GM23338 (cell line): ENCODE results near the gene ACOX2. TPM values are rescaled to one million over a fixed set of nuclear protein-coding genes. Genes with fewer than 3 reads are reported as not detected.

Experiments
- ATAC-seq: fragments of 200-7000 bp; cut with Tn5 transposase; 3 replicates; pipeline ENCODE4 v1.9.1; 2020
- DNase-seq: peaks from one replicate; pipeline ENCODE4 v3.0.0-alpha.2; 2015; ENCODE audit warnings: low spot score
- H2AFZ ChIP-seq: fragments of 200-600 bp; sonication (generic); 2 replicates; pipeline ENCODE4 v1.8.0; 2016; ENCODE audit warnings: antibody characterized with exemption, mild to moderate bottlenecking, moderate library complexity
- H3F3A ChIP-seq: fragments of 200-600 bp; sonication (generic); replicated peaks from 2 replicates; pipeline ENCODE4 v1.8.0; 2017; ENCODE audit warnings: antibody characterized with exemption, mixed run types, low read depth
- H3K27ac ChIP-seq: fragments of 200-600 bp; sonication (generic); 2 replicates; pipeline ENCODE4 v1.6.1; 2016; ENCODE audit warnings: low read depth
- H3K27me3 ChIP-seq: fragments of 200-600 bp; sonication (generic); 2 replicates; pipeline ENCODE4 v1.8.0; 2016; ENCODE audit warnings: mild to moderate bottlenecking, mixed run types, moderate library complexity; ENCODE audit not compliant: insufficient read depth
- H3K36me3 ChIP-seq: fragments of 200-600 bp; sonication (generic); 2 replicates; pipeline ENCODE4 v1.8.0; 2016; ENCODE audit warnings: mild to moderate bottlenecking; ENCODE audit not compliant: insufficient read depth
- H3K4me1 ChIP-seq: fragments of 200-600 bp; sonication (generic); 2 replicates; pipeline ENCODE4 v1.8.0; 2016; ENCODE audit warnings: mild to moderate bottlenecking, moderate library complexity; ENCODE audit not compliant: insufficient read depth
- H3K4me2 ChIP-seq: fragments of 200-600 bp; sonication (generic); 2 replicates; pipeline ENCODE4 v1.7.1; 2017; ENCODE audit warnings: mixed run types
- H3K4me3 ChIP-seq: fragments of 200-600 bp; sonication (generic); 2 replicates; pipeline ENCODE4 v1.6.1; 2016; ENCODE audit warnings: mixed run types
- H3K79me2 ChIP-seq: fragments of 200-600 bp; sonication (generic); replicated peaks from 2 replicates; pipeline ENCODE4 v1.8.0; 2017; ENCODE audit warnings: mild to moderate bottlenecking; ENCODE audit not compliant: insufficient read depth
- H3K9me2 ChIP-seq: fragments of 200-600 bp; sonication (generic); 2 replicates; pipeline ENCODE4 v1.8.0; 2017; ENCODE audit not compliant: insufficient read depth
- H4K20me1 ChIP-seq: fragments of 200-600 bp; sonication (generic); replicated peaks from 2 replicates; pipeline ENCODE4 v1.8.0; 2017; ENCODE audit warnings: mild to moderate bottlenecking; ENCODE audit not compliant: insufficient read depth
- H3K27ac Mint-ChIP-seq: 2 replicates; pipeline ENCODE4 v1.8.0; 2020; ENCODE audit warnings: inconsistent platforms, mild to moderate bottlenecking, moderate library complexity, mixed read lengths
- H3K27me3 Mint-ChIP-seq: 3 replicates; pipeline ENCODE4 v1.8.0; 2022; ENCODE audit warnings: low read depth, mild to moderate bottlenecking, moderate library complexity, mixed read lengths, inconsistent platforms; ENCODE audit not compliant: insufficient read depth, poor library complexity
- H3K36me3 Mint-ChIP-seq: 3 replicates; pipeline ENCODE4 v1.8.0; 2021; ENCODE audit warnings: low read depth, mild to moderate bottlenecking, inconsistent platforms, moderate library complexity, mixed read lengths
- H3K4me1 Mint-ChIP-seq: 3 replicates; pipeline ENCODE4 v1.8.0; 2020; ENCODE audit warnings: mild to moderate bottlenecking, inconsistent platforms, mixed read lengths
- H3K4me3 Mint-ChIP-seq: 3 replicates; pipeline ENCODE4 v1.8.0; 2021; ENCODE audit warnings: moderate library complexity, mild to moderate bottlenecking, inconsistent platforms, mixed read lengths
- H3K9me3 Mint-ChIP-seq: 3 replicates; pipeline ENCODE4 v1.8.0; 2020; ENCODE audit warnings: moderate library complexity, mild to moderate bottlenecking, inconsistent platforms, mixed read lengths
- ETS1 ChIP-seq: IDR thresholded peaks from 2 replicates; pipeline ENCODE4 v1.6.1; 2016; ENCODE audit warnings: antibody characterized with exemption
- EZH2 ChIP-seq: fragments of 200-600 bp; sonication (generic); IDR thresholded peaks from one replicate; pipeline ENCODE4 v1.8.0; 2017; ENCODE audit warnings: antibody characterized with exemption, mild to moderate bottlenecking, low read depth; ENCODE audit not compliant: unreplicated experiment
- EZH2phosphoT487 ChIP-seq: fragments of 200-600 bp; sonication (generic); IDR thresholded peaks from one replicate; pipeline ENCODE4 v1.8.1; 2018; ENCODE audit warnings: antibody characterized with exemption; ENCODE audit not compliant: unreplicated experiment
- NANOG ChIP-seq: IDR thresholded peaks from 2 replicates; pipeline ENCODE4 v1.6.1; 2016; ENCODE audit warnings: antibody characterized with exemption, borderline replicate concordance
- POLR2AphosphoS5 ChIP-seq: IDR thresholded peaks from 2 replicates; pipeline ENCODE4 v1.6.1; 2016; ENCODE audit warnings: antibody characterized with exemption, low read depth
- REST ChIP-seq: IDR thresholded peaks from one replicate; pipeline ENCODE4 v1.6.1; 2018; ENCODE audit warnings: antibody characterized with exemption; ENCODE audit not compliant: unreplicated experiment
- ZNF114 ChIP-seq: fragments of 250-450 bp; sonication (Bioruptor Pico); IDR thresholded peaks from 2 replicates; pipeline ENCODE4 v1.5.0; 2020; ENCODE audit warnings: mild to moderate bottlenecking, moderate library complexity
- polyA plus RNA-seq: library from polyadenylated mRNA; unstranded; fragments of >200 nt; fragmentation: Nextera tagmentation; extraction: Ambion mirVana; gene quantifications from 2 replicates; pipeline ENCODE4 v1.2.1, GENCODE V29; 2016
- total RNA-seq: library from RNA; depleted of rRNA; stranded (reverse); fragments of >200 nt; shearing (Covaris generic); gene quantifications from 2 replicates; pipeline ENCODE4 v1.2.3, GENCODE V29; 2014
- TF ChIP-seq, protein P1 (sequence below), 2 experiments: fragments of 200-600 bp in 1 of 2; sonication (generic) in 1 of 2; conservative IDR thresholded peaks; 2 replicates each; pipeline versions ENCODE4 v1.5.1 to v1.6.1; 2016 to 2017; ENCODE audit warnings: antibody characterized with exemption in 2 of 2, low read depth in 2 of 2, mild to moderate bottlenecking in 2 of 2, moderate library complexity in 1 of 2

ACOX2 gene
- total and polyA plus RNA-seq, 2 experiments from 2014 or later: 1.1 to 1.9 TPM

- Mint-ChIP-seq H3K36me3 (no peaks in the 10 kb centered on the region), H3K4me1 (peaks cover 18% of the 10 kb centered on the region)
Observed at GRCh38 chr3:58572013-58572633, 35.1 kb upstream of the ACOX2 start.

More at GRCh38 chr3:58572013-58572633, 35.1 kb upstream of the ACOX2 start:
- Mint-ChIP-seq H3K27me3 (peaks cover 3% of the 10 kb centered on the region), H3K27ac (no peak overlapping the region), H3K9me3 (no peaks in the 10 kb centered on the region), H3K4me3 (no peak overlapping the region)
- no peaks in the 10 kb centered on the region for H3K36me3 ChIP-seq
- DNase-seq (no peak), ATAC-seq (no peak)
- no peak overlapping the region for H3K27ac ChIP-seq
- no peak overlapping the region for H3K4me2 ChIP-seq
- no peaks in the 10 kb centered on the region for H3F3A ChIP-seq
- no peaks in the 10 kb centered on the region for H3K79me2 ChIP-seq
- TF ChIP-seq ETS1 (no peak), EZH2 (no peak), EZH2phosphoT487 (no peak), NANOG (no peak), POLR2AphosphoS5 (no peak), REST (no peak), ZNF114 (no peak)
- TF ChIP-seq, protein P1, sequence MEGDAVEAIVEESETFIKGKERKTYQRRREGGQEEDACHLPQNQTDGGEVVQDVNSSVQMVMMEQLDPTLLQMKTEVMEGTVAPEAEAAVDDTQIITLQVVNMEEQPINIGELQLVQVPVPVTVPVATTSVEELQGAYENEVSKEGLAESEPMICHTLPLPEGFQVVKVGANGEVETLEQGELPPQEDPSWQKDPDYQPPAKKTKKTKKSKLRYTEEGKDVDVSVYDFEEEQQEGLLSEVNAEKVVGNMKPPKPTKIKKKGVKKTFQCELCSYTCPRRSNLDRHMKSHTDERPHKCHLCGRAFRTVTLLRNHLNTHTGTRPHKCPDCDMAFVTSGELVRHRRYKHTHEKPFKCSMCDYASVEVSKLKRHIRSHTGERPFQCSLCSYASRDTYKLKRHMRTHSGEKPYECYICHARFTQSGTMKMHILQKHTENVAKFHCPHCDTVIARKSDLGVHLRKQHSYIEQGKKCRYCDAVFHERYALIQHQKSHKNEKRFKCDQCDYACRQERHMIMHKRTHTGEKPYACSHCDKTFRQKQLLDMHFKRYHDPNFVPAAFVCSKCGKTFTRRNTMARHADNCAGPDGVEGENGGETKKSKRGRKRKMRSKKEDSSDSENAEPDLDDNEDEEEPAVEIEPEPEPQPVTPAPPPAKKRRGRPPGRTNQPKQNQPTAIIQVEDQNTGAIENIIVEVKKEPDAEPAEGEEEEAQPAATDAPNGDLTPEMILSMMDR (conservative IDR thresholded peaks at IDR 0.05; ENCODE audit: low read depth in 2 of 2): no peak
- H4K20me1 ChIP-seq: no peaks in the 10 kb centered on the region
- no peaks in the 10 kb centered on the region for H3K27me3 ChIP-seq
- peaks cover 10% of the 10 kb centered on the region; the same call in 1 of the 2 replicates for H3K4me1 ChIP-seq
- no peaks in the 10 kb centered on the region for H3K9me2 ChIP-seq
- H3K4me3 ChIP-seq: no peak overlapping the region
- H2AFZ ChIP-seq: no peak overlapping the region
